Heart left ventricle (tissue), 16 donors: ENCODE data around the gene NEDD4L. TPM values are rescaled to one million over a fixed set of nuclear protein-coding genes. Genes with fewer than 3 reads are reported as not detected.

ENCODE experiments used
- ATAC-seq, 4 donors: fragments of 200-7000 bp; cut with Tn5 transposase; one replicate each; pipeline ENCODE4 v1.9.1; 2020 to 2022; ENCODE audit warnings: moderate library complexity in 4 of 4, mild to moderate bottlenecking in 3 of 4, moderate number of reproducible peaks in 1 of 4
- DNase-seq, 5 donors: peaks; one replicate each; pipeline ENCODE4 v3.0.0-alpha.2; 2020
- H3K27ac ChIP-seq, 12 donors: fragments of 200-600 bp; sonication (generic) in 4 of 12; one replicate each; pipeline versions ENCODE4 v1.5.0 to v1.8.0; 2016 to 2022; ENCODE audit warnings: mild to moderate bottlenecking in 2 of 12
- H3K27me3 ChIP-seq, 9 donors: fragments of 200-600 bp; sonication (generic) in 2 of 9; one replicate each; pipeline versions ENCODE4 v1.5.1 to v1.8.0; 2016 to 2022; ENCODE audit warnings: mild to moderate bottlenecking in 3 of 9
- H3K36me3 ChIP-seq, 9 donors: fragments of 200-600 bp; sonication (generic) in 2 of 9; one replicate each; pipeline versions ENCODE4 v1.5.0 to v1.8.0; 2018 to 2022; ENCODE audit warnings: mild to moderate bottlenecking in 2 of 9
- H3K4me1 ChIP-seq, 12 donors: fragments of 200-600 bp; sonication (generic) in 4 of 12; one replicate each; pipeline versions ENCODE4 v1.5.0 to v1.8.0; 2016 to 2022; ENCODE audit warnings: mild to moderate bottlenecking in 3 of 12
- H3K4me3 ChIP-seq, 12 donors: fragments of 200-600 bp; sonication (generic) in 4 of 12; one replicate each; pipeline versions ENCODE4 v1.5.0 to v1.8.0; 2017 to 2022; ENCODE audit warnings: mild to moderate bottlenecking in 9 of 12, moderate library complexity in 4 of 12
- H3K9me3 ChIP-seq, 12 donors: fragments of 200-600 bp; sonication (generic) in 4 of 12; one replicate each; pipeline versions ENCODE4 v1.5.0 to v1.8.0; 2016 to 2022; ENCODE audit warnings: mild to moderate bottlenecking in 1 of 12
- POLR2A ChIP-seq, 2 donors: fragments of 450-650 bp; IDR thresholded peaks; one replicate each; pipeline ENCODE4 v1.6.1; 2017; ENCODE audit warnings: antibody characterized with exemption in 2 of 2, mild to moderate bottlenecking in 2 of 2, moderate library complexity in 2 of 2
- WGBS, 4 donors: extraction: QIAGEN DNeasy Blood & Tissue Kit in 2 of 4; methylation state at CpG; one replicate each; pipeline versions ENCODE4 v1.1.5 to v1.1.7; 2013 to 2018; 5-methylcytosine and 5-hydroxymethylcytosine counted together
- intact Hi-C, 10 donors: fragments of 100-400 bp; cut with DNase I; formaldehyde crosslinking; loops; one replicate each; pipeline versions ENCODE4 v1.11.1 to v1.14.2; 2022
- polyA plus RNA-seq, 2 donors: library from polyadenylated mRNA; stranded (reverse); fragments of 200-250 nt; gene quantifications; one replicate each; pipeline ENCODE4 v1.2.3, GENCODE V29; 2013
- total RNA-seq, 9 donors: library from RNA; depleted of rRNA in 2 of 9; stranded (reverse); fragments of >200 nt in 2 of 9; fragmentation: NEBNext Ultra II Directional in 3 of 9; extraction: Animal tissue kit (Norgen Biotek cat#: 25700) in 3 of 9; gene quantifications; one replicate each; pipeline versions ENCODE4 v1.1.0 to v1.2.4, GENCODE V29; 2016 to 2023
- TF ChIP-seq, protein P1 (sequence below), 12 donors: fragments of 200-600 bp; sonication (generic) in 4 of 12; IDR thresholded peaks; one replicate each; pipeline versions ENCODE4 v1.5.0 to v1.8.0; 2018 to 2022; ENCODE audit warnings: antibody characterized with exemption in 12 of 12, mild to moderate bottlenecking in 5 of 12
- donor health status: ischemic (EF 13 %, LVEDD 7.1; RV severe dilation, severe dysfunction).
- donor health status: healthy with polysubstance abuse.
- donor health status: DM: no; HTN: yes; CAD: no.
- donor health status: DM: no; HTN: no; CAD: no.
- donor health status: ischemic (EF 25% LVEDD 6.9; RV normal size, moderate dysfunction).
- donor health status: ischemic (EF 25% LVEDD 5.7; RV mildly dilated, moderate dysfunction).
- donor health status: healthy.
- donor health status: DM: yes; HTN: yes; CAD: no.
- donor health status: ischemic (EF 35%, LVEDD 5.7; RV mildly dilated, moderate dysfunction).
- donor health status: nonischemic (EF 11% LVEDD 7.7; RV severe dilation, severe dysfunction).
- donor health status: DM: yes; HTN: yes; CAD: no.
- donor health status: PGD.
- donor health status: ischemic (EF 29% LVEDD 5.4; RV normal size, mild dysfunction).
- donor health status: nonischemic (EF 23%, LVEDD 6.1; RV moderate dilation, normal function).

NEDD4L gene
- total and polyA plus RNA-seq, 11 donors, result 14.7 to 64.1 (median 51.7) TPM

DNA sequence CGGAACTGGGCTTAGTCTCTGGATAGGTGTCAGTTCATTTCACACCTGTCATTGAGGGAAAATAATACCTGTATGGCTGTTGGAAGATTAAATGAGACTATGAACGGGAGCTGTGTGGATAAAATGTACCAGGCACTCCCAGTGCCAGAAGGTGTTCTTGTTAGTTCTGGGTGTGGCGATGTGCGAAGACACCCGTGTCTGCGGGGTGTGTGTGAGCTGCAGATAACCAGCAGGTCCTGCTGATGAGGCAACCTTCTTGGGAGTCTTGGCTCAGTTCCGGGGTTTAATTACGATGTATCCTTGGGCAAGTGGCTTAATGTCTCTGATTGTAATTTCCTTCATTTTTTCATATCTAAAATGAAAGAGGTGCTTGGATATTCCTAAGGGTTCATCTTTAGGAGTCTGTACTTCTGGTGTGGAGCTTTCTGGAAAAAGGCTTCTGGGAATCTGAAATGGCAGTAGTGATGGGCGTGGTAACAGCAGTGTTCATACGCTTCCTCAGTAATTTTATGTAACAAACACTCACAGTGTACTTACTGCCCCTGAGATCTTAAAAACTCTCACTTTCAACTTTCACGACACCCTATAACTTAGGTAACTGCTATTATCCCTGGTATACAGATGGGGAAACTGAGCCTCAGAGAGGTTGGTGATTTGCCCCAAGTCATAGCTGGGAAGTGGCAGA is 35.0 kb downstream of the NEDD4L start:
- Histone ChIP-seq H3K27me3 (no peaks in the 10 kb centered on the region), H3K27ac (no peak overlapping the region), H3K9me3 (no peaks in the 10 kb centered on the region), H3K4me1 (no peaks in the 10 kb centered on the region), H3K4me3 (no peak overlapping the region), H3K36me3 (no peaks in the 10 kb centered on the region)
- intact Hi-C loops, result no loop called here
- no peak for DNase-seq
- 91 to 95% (median 93%) methylated on average over 11 of the region's 11 CpGs for whole genome bisulfite sequencing, 4 donors
- no peak for TF ChIP-seq POLR2A (IDR thresholded peaks at IDR 0.05)
- TF ChIP-seq, protein P1, sequence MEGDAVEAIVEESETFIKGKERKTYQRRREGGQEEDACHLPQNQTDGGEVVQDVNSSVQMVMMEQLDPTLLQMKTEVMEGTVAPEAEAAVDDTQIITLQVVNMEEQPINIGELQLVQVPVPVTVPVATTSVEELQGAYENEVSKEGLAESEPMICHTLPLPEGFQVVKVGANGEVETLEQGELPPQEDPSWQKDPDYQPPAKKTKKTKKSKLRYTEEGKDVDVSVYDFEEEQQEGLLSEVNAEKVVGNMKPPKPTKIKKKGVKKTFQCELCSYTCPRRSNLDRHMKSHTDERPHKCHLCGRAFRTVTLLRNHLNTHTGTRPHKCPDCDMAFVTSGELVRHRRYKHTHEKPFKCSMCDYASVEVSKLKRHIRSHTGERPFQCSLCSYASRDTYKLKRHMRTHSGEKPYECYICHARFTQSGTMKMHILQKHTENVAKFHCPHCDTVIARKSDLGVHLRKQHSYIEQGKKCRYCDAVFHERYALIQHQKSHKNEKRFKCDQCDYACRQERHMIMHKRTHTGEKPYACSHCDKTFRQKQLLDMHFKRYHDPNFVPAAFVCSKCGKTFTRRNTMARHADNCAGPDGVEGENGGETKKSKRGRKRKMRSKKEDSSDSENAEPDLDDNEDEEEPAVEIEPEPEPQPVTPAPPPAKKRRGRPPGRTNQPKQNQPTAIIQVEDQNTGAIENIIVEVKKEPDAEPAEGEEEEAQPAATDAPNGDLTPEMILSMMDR (IDR thresholded peaks at IDR 0.05), result no peak
- no peak for ATAC-seq

DNA sequence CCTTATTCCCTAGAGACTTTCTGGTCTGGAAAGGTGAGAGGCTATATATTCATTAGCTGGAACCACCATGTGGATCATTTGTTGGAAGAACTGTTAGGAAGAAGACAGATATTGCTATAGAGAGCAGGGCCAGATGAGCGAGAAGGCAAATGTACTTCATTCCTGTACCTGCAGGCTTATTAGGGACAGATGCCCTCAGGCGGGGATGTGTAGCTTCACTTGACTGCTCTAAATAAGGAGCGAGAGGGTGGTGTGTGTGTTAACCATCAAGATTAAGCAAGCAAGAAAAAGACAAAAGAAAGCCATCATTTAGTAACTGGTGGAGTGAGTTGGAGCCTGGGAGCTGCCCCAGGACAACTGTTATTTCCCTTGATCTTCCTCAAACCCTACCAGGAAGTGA is 36.4 kb downstream of the NEDD4L start:
- Histone ChIP-seq H3K4me1 (no peaks in the 10 kb centered on the region), H3K4me3 (no peak overlapping the region), H3K27ac (no peak overlapping the region), H3K36me3 (no peaks in the 10 kb centered on the region), H3K9me3 (no peaks in the 10 kb centered on the region), H3K27me3 (no peaks in the 10 kb centered on the region)
- ATAC-seq (no peak), DNase-seq (no peak)
- WGBS, 4 donors, result 85 to 95% (median 92%) methylated on average over 3 of the region's 3 CpGs
- intact Hi-C loops, result no loop called here
- TF ChIP-seq POLR2A (IDR thresholded peaks at IDR 0.05), result no peak
- TF ChIP-seq, protein P1 (IDR thresholded peaks at IDR 0.05), result no peak

DNA sequence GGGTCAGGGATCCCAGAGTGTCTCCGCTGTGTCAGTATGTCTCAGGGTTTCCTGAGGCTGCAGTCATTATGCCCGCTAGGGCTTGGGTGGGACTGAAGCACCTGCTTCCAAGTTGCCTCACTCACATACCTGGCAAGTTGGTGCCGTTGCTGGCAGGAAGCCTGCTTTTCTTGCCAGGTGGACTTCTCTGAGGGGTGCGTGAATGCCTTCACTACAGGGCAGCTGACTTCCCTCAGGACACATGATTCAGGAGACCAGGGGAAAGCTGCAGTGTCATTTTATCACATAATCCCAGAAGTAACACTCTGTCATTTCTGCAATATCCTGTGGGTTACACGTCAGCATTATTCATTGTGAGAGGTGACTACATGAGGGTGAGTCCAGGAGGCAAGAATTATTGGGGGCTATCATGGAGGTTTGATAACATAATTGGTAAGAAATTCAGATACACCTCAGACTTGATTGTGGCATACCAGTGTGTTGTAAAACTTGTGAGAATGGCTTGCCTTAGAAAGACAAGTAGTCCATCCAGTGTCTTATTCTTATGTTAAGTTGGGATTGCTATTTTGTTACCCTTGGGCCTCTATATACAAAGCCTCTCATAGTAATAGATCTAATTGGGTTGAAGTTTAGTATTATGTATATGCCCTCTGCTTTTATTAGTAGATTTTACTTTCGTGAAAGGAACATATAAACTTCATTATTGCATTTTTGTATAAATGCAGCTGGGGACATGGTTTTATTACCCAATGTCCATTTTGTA is 44.1 kb downstream of the NEDD4L start:
- no peak overlapping the region for H3K4me3 ChIP-seq
- DNase-seq (no peak), ATAC-seq (no peak)
- H3K36me3 ChIP-seq, result no peaks in the 10 kb centered on the region
- intact Hi-C loops, result no loop called here
- peaks cover 0 to 4% (median 0%) of the 10 kb centered on the region in 12 donors for H3K4me1 ChIP-seq
- WGBS, 4 donors, result 83 to 93% (median 87%) methylated on average over 6 of the region's 6 CpGs
- TF ChIP-seq, protein P1 (IDR thresholded peaks at IDR 0.05), result no peak
- no peak for TF ChIP-seq POLR2A (IDR thresholded peaks at IDR 0.05)
- peaks cover 0 to 19% (median 2%) of the 10 kb centered on the region in 12 donors for H3K9me3 ChIP-seq
- H3K27ac ChIP-seq, result no peak overlapping the region
- H3K27me3 ChIP-seq, result no peaks in the 10 kb centered on the region

DNA sequence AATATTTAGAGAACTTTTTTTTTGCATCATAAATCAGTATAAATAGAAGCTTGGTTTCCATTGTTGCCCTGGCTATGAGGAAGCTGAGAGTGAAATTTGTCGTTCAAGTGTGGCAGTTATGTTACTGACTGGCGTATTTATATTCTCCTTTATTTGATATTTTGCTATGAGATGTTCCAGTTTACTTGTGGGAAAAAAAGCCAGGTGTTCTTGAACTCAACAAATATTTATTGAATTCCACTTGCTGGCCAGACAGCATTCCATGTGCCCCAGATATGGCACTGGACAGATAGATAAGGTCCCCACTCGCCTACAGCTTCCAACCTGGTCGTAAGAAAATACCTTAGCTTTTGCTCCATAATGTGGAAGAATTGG is 44.7 kb downstream of the NEDD4L start:
- H3K27me3 ChIP-seq, result no peaks in the 10 kb centered on the region
- WGBS, 4 donors, result 93 to 95% (median 93%) methylated on average over 4 of the region's 4 CpGs
- intact Hi-C loops, result no loop called here

More for the DNA sequence above, 44.7 kb downstream of the NEDD4L start:
- ATAC-seq, result no peak
- TF ChIP-seq, protein P1 (IDR thresholded peaks at IDR 0.05), result no peak
- Histone ChIP-seq H3K27ac (no peak overlapping the region), H3K9me3 (peaks cover 0 to 19% (median 2%) of the 10 kb centered on the region in 12 donors), H3K36me3 (no peaks in the 10 kb centered on the region), H3K4me3 (no peak overlapping the region), H3K4me1 (peaks cover 0 to 4% (median 0%) of the 10 kb centered on the region in 12 donors)
- DNase-seq, result no peak
